IMR-90 (cell line): ENCODE measurements around the gene CEBPB. TPM values are rescaled to one million over a fixed set of nuclear protein-coding genes. Genes with fewer than 3 reads are reported as not detected.

Experiments used
- ATAC-seq: fragments of 200-7000 bp; cut with Tn5 transposase; 2 replicates; pipeline ENCODE4 v1.9.1; 2020; ENCODE audit warnings: low read depth, mild to moderate bottlenecking, moderate library complexity
- BruUV-seq: library from RNA; stranded (reverse); fragments of 400-500 nt; replicated peaks from 2 replicates; lab custom pipeline; 2021; lab: Mats Ljungman, UMichigan
- CTCF ChIA-PET: fragments of 300-600 bp; formaldehyde crosslinking; extraction: SDS; loops from one replicate; lab custom pipeline; 2021; ENCODE audit warnings: antibody characterized with exemption; lab: Yijun Ruan, JAX
- POLR2A ChIA-PET: fragments of 300-600 bp; sonication (Branson Sonifier 250); formaldehyde crosslinking; loops from one replicate; lab custom pipeline; 2022; ENCODE audit warnings: antibody characterized with exemption; ENCODE audit not compliant: unreplicated experiment; lab: Charles Lee
- DNase-seq: peaks from one replicate; pipeline ENCODE4 v3.0.0; 2013
- H2AFZ ChIP-seq: replicated peaks from 2 replicates; pipeline ENCODE3; 2013; ENCODE audit warnings: low read length, mild to moderate bottlenecking; ENCODE audit not compliant: poor library complexity
- H2AK5ac ChIP-seq: 2 replicates; pipeline ENCODE4 v1.6.1; 2013; ENCODE audit warnings: low read depth, low read length, inconsistent platforms
- H2AK9ac ChIP-seq: replicated peaks from 2 replicates; pipeline ENCODE3; 2013; ENCODE audit warnings: mild to moderate bottlenecking, low read depth, low read length, moderate library complexity; ENCODE audit not compliant: poor library complexity
- H2BK120ac ChIP-seq: 2 replicates; pipeline ENCODE4 v1.6.1; 2013; ENCODE audit warnings: low read depth, low read length, inconsistent platforms
- H2BK15ac ChIP-seq: 3 replicates; pipeline ENCODE4 v1.6.1; 2013; ENCODE audit warnings: low read depth, low read length, inconsistent platforms
- H2BK20ac ChIP-seq: 2 replicates; pipeline ENCODE4 v1.6.1; 2013; ENCODE audit warnings: low read depth, mild to moderate bottlenecking, inconsistent platforms, low read length, moderate library complexity
- H2BK5ac ChIP-seq: 2 replicates; pipeline ENCODE4 v1.6.1; 2013; ENCODE audit warnings: mild to moderate bottlenecking, low read depth, low read length, inconsistent platforms; ENCODE audit not compliant: poor library complexity, severe bottlenecking
- H3K14ac ChIP-seq: replicated peaks from 2 replicates; pipeline ENCODE4 v1.6.1; 2013; ENCODE audit warnings: low read depth, low read length, inconsistent platforms
- H3K18ac ChIP-seq: 2 replicates; pipeline ENCODE4 v1.6.1; 2013; ENCODE audit warnings: low read depth, low read length, control low read depth
- H3K23ac ChIP-seq: 2 replicates; pipeline ENCODE4 v1.6.1; 2013; ENCODE audit warnings: low read depth, low read length, inconsistent platforms
- H3K27ac ChIP-seq: 2 replicates; pipeline ENCODE4 v1.5.1; 2013; ENCODE audit warnings: mild to moderate bottlenecking, control low read depth, low read length; ENCODE audit not compliant: insufficient read depth
- H3K27me3 ChIP-seq: 2 replicates; pipeline ENCODE4 v1.6.1; 2013; ENCODE audit warnings: low read length; ENCODE audit not compliant: control insufficient read depth, insufficient read depth
- H3K36me3 ChIP-seq: 2 replicates; pipeline ENCODE4 v1.6.1; 2013; ENCODE audit warnings: low read length, mixed read lengths; ENCODE audit not compliant: control insufficient read depth, insufficient read depth
- H3K4ac ChIP-seq: 2 replicates; pipeline ENCODE4 v1.6.1; 2013; ENCODE audit warnings: low read depth, low read length, inconsistent platforms
- H3K4me1 ChIP-seq: 2 replicates; pipeline ENCODE4 v1.6.1; 2013; ENCODE audit warnings: low read length, mixed read lengths; ENCODE audit not compliant: control insufficient read depth, insufficient read depth
- H3K4me2 ChIP-seq: 2 replicates; pipeline ENCODE4 v1.6.1; 2013; ENCODE audit warnings: low read depth, mild to moderate bottlenecking, control low read depth, low read length, moderate library complexity
- H3K4me3 ChIP-seq: 2 replicates; pipeline ENCODE4 v1.5.1; 2013; ENCODE audit warnings: low read depth, mild to moderate bottlenecking, control low read depth, low read length, moderate library complexity; ENCODE audit not compliant: insufficient read depth
- H3K56ac ChIP-seq: 2 replicates; pipeline ENCODE4 v1.6.1; 2013; ENCODE audit warnings: low read length, inconsistent platforms; ENCODE audit not compliant: insufficient read depth; ENCODE audit errors: extremely low read depth
- H3K79me1 ChIP-seq, 2 experiments: 2 replicates each; pipeline ENCODE4 v1.6.1; 2013; ENCODE audit warnings: low read length in 2 of 2, inconsistent platforms in 1 of 2, low read depth in 1 of 2
- H3K9ac ChIP-seq: 2 replicates; pipeline ENCODE4 v1.6.1; 2013; ENCODE audit warnings: low read depth, low read length, control low read depth
- H3K9me1 ChIP-seq: 2 replicates; pipeline ENCODE4 v1.6.1; 2013; ENCODE audit warnings: low read length, inconsistent platforms; ENCODE audit not compliant: insufficient read depth
- H3K9me3 ChIP-seq: 2 replicates; pipeline ENCODE4 v1.6.1; 2013; ENCODE audit warnings: low read length; ENCODE audit not compliant: control insufficient read depth, insufficient read depth
- H4K20me1 ChIP-seq: 2 replicates; pipeline ENCODE4 v1.6.1; 2013; ENCODE audit warnings: low read length, inconsistent platforms; ENCODE audit not compliant: insufficient read depth
- H4K5ac ChIP-seq: 2 replicates; pipeline ENCODE4 v1.6.1; 2013; ENCODE audit warnings: mild to moderate bottlenecking, low read depth, low read length, control low read depth
- H4K8ac ChIP-seq, 2 experiments: 2 replicates each; pipeline ENCODE4 v1.6.1; 2013; ENCODE audit warnings: low read depth in 2 of 2, low read length in 2 of 2, control low read depth in 1 of 2, inconsistent platforms in 1 of 2
- H4K91ac ChIP-seq: 2 replicates; pipeline ENCODE4 v1.6.1; 2013; ENCODE audit warnings: low read depth, low read length, inconsistent platforms; ENCODE audit not compliant: insufficient read depth
- BHLHE40 ChIP-seq: fragments of 150-350 bp; IDR thresholded peaks from 2 replicates; pipeline ENCODE4 v1.6.1; 2016; ENCODE audit warnings: mild to moderate bottlenecking, low read depth, low read length
- FOS ChIP-seq: fragments of 150-350 bp; IDR thresholded peaks from 2 replicates; pipeline ENCODE4 v1.6.1; 2016; ENCODE audit warnings: low read depth, low read length
- MAFK ChIP-seq: IDR thresholded peaks from 2 replicates; pipeline ENCODE4 v1.6.1; 2012; ENCODE audit warnings: low read depth, low read length, improper control_type of control experiment
- MAZ ChIP-seq: IDR thresholded peaks from 2 replicates; pipeline ENCODE4 v1.6.1; 2012; ENCODE audit warnings: low read depth, mild to moderate bottlenecking, low read length, improper control_type of control experiment, moderate library complexity, borderline replicate concordance
- MXI1 ChIP-seq: IDR thresholded peaks from 2 replicates; pipeline ENCODE4 v1.6.1; 2012; ENCODE audit warnings: low read depth, mild to moderate bottlenecking, low read length, moderate library complexity, borderline replicate concordance
- POLR2A ChIP-seq: IDR thresholded peaks from 2 replicates; pipeline ENCODE4 v1.6.1; 2012; ENCODE audit warnings: mild to moderate bottlenecking, low read depth, low read length
- RAD21 ChIP-seq: IDR thresholded peaks from 2 replicates; pipeline ENCODE4 v1.6.1; 2012; ENCODE audit warnings: low read length, improper control_type of control experiment
- RCOR1 ChIP-seq: IDR thresholded peaks from 2 replicates; pipeline ENCODE4 v1.6.1; 2012; ENCODE audit warnings: mild to moderate bottlenecking, low read length, improper control_type of control experiment; ENCODE audit not compliant: insufficient replicate concordance
- RFX5 ChIP-seq: IDR thresholded peaks from 2 replicates; pipeline ENCODE4 v1.8.0; 2012; ENCODE audit warnings: low read depth, mild to moderate bottlenecking, low read length, moderate library complexity
- SMC3 ChIP-seq: fragments of 150-350 bp; IDR thresholded peaks from 2 replicates; pipeline ENCODE4 v1.6.1; 2016; ENCODE audit warnings: low read depth, mild to moderate bottlenecking, antibody characterized with exemption, low read length, moderate library complexity
- WGBS, 2 experiments: methylation state at CpG; one replicate each; pipeline versions ENCODE4 v1.1.5 to v1.1.7; 2013; ENCODE audit warnings: missing lambda C conversion rate in 2 of 2; ENCODE audit not compliant: insufficient read length in 1 of 2; ENCODE audit errors: extremely low coverage in 2 of 2; 5-methylcytosine and 5-hydroxymethylcytosine counted together
- dilution Hi-C: fragments of 300-500 bp; cut with HindIII; formaldehyde crosslinking; loops from one replicate; pipeline ENCODE4 v1.14.3; 2018; ENCODE audit warnings: low sequenced_read_pairs; ENCODE audit not compliant: unreplicated experiment
- in situ Hi-C: fragments of 300-500 bp; cut with MboI; formaldehyde crosslinking; loops from 3 replicates; pipeline ENCODE4 v1.14.3; 2019; ENCODE audit warnings: low sequenced_read_pairs, inconsistent platforms, mixed read lengths
- intact Hi-C: fragments of 100-400 bp; cut with micrococcal nuclease; formaldehyde crosslinking; loops from 2 replicates; pipeline ENCODE4 v1.10.0; 2022
- polyA plus RNA-seq, 3 experiments: library from polyadenylated mRNA; depleted of rRNA; stranded (reverse); fragments of >200 nt; gene quantifications; 2 replicates each; pipeline ENCODE4 v1.2.3, GENCODE V29; 2012; ENCODE audit warnings: low replicate concordance in 1 of 3
- total RNA-seq: library from RNA; depleted of rRNA; stranded (reverse); fragments of >200 nt; gene quantifications from 2 replicates; pipeline ENCODE4 v1.2.3, GENCODE V29; 2012
- TF ChIP-seq, protein P1 (sequence below): fragments of 150-350 bp; IDR thresholded peaks from 2 replicates; pipeline ENCODE4 v1.6.1; 2016; ENCODE audit warnings: low read depth, mild to moderate bottlenecking, low read length, moderate library complexity, borderline replicate concordance
- TF ChIP-seq, protein P2 (sequence below): conservative IDR thresholded peaks from 2 replicates; pipeline ENCODE4 v1.5.1; 2012; ENCODE audit warnings: mild to moderate bottlenecking, low read depth, low read length, improper control_type of control experiment

Gene CEBPB
- total and polyA plus RNA-seq, 2 of the 4 experiments (the other 2 are of a cell fraction), result 3.4 to 17.4 TPM

DNA sequence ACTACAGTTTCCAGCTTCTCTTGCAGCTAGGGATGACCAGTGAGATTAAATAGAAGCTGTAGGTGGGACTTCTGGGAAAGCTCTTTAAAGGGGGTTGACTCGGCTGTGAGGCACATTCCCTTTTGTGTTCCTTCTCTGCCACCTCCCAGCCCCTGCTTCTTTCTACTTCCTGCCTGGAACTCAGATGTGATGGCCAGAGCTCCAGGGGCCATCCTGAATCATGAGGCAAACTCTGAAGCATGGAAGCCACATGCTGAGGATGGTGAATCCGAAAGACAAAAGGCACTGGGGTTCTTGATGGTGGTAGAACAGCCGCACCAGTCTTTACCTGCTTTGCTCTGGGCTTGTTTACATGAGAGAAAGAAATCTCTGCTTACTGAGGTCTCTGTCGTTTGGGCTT lies 9.1 kb downstream of the CEBPB start:
- no peak for TF ChIP-seq BHLHE40
- TF ChIP-seq MAFK, result no peak
- TF ChIP-seq POLR2A, result no peak
- TF ChIP-seq MAZ, result no peak
- TF ChIP-seq FOS, result no peak
- TF ChIP-seq RAD21, result no peak
- TF ChIP-seq, protein P1, sequence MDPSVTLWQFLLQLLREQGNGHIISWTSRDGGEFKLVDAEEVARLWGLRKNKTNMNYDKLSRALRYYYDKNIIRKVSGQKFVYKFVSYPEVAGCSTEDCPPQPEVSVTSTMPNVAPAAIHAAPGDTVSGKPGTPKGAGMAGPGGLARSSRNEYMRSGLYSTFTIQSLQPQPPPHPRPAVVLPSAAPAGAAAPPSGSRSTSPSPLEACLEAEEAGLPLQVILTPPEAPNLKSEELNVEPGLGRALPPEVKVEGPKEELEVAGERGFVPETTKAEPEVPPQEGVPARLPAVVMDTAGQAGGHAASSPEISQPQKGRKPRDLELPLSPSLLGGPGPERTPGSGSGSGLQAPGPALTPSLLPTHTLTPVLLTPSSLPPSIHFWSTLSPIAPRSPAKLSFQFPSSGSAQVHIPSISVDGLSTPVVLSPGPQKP, result no peak
- TF ChIP-seq MXI1, result no peak
- TF ChIP-seq, protein P2, sequence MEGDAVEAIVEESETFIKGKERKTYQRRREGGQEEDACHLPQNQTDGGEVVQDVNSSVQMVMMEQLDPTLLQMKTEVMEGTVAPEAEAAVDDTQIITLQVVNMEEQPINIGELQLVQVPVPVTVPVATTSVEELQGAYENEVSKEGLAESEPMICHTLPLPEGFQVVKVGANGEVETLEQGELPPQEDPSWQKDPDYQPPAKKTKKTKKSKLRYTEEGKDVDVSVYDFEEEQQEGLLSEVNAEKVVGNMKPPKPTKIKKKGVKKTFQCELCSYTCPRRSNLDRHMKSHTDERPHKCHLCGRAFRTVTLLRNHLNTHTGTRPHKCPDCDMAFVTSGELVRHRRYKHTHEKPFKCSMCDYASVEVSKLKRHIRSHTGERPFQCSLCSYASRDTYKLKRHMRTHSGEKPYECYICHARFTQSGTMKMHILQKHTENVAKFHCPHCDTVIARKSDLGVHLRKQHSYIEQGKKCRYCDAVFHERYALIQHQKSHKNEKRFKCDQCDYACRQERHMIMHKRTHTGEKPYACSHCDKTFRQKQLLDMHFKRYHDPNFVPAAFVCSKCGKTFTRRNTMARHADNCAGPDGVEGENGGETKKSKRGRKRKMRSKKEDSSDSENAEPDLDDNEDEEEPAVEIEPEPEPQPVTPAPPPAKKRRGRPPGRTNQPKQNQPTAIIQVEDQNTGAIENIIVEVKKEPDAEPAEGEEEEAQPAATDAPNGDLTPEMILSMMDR, result no peak
- TF ChIP-seq RCOR1, result no peak
- TF ChIP-seq RFX5, result no peak
- TF ChIP-seq SMC3, result no peak
- Histone ChIP-seq H3K9ac (no peak overlapping the region), H3K4me3 (no peak overlapping the region), H3K18ac (no peak overlapping the region), H3K9me1 (0 out of 2 replicates have a peak, but pooled peaks cover 3% of the 10 kb centered on the region), H4K20me1 (peaks cover 23% of the 10 kb centered on the region), H3K27ac (no peak overlapping the region), H3K4me2 (no peak overlapping the region), H3K14ac (no peak overlapping the region), H3K4me1 (peaks cover 3% of the 10 kb centered on the region; the same call in 1 of the 2 replicates), H3K23ac (no peak overlapping the region), H2BK120ac (no peak overlapping the region), H4K8ac (no peak overlapping the region), H2BK15ac (no peak overlapping the region), H4K5ac (no peak overlapping the region), H3K4ac (no peak overlapping the region), H3K9me3 (peaks cover 6% of the 10 kb centered on the region; the same call in 1 of the 2 replicates), H3K27me3 (no peaks in the 10 kb centered on the region), H4K91ac (no peak overlapping the region), H3K56ac (no peak overlapping the region), H3K79me1 (peaks cover 2 to 30% of the 10 kb centered on the region in 2 experiments), H2AK5ac (0 out of 2 replicates have a peak overlapping the region, but pooled peaks have one; percentile 0), H2AFZ (no peak overlapping the region), H2AK9ac (no peak overlapping the region), H2BK5ac (no peak overlapping the region), H3K36me3 (peaks cover 10% of the 10 kb centered on the region), H2BK20ac (no peak overlapping the region)
- BruUV-seq, result no TSS peak
- ATAC-seq (no peak), DNase-seq (no peak)
- ChIA-PET CTCF (no interaction called here), POLR2A (no interaction called here)
- intact Hi-C loops (no loop called here), in situ Hi-C loops (no loop called here), dilution Hi-C loops (no loop called here)
- WGBS, 2 experiments, result 60% methylated on average over 1 of the region's 4 CpGs; no CpG with 5 or more reads in 1 of the 2 experiments
